IMR-90 (cell line): ENCODE data around the gene AKAP9. TPM values are rescaled to one million over a fixed set of nuclear protein-coding genes. Genes with fewer than 3 reads are reported as not detected.

ENCODE experiments used
- ATAC-seq: fragments of 200-7000 bp; cut with Tn5 transposase; 2 replicates; pipeline ENCODE4 v1.9.1; 2020; ENCODE audit warnings: low read depth, mild to moderate bottlenecking, moderate library complexity
- BruUV-seq: library from RNA; stranded (reverse); fragments of 400-500 nt; replicated peaks from 2 replicates; lab custom pipeline; 2021; lab: Mats Ljungman, UMichigan
- CTCF ChIA-PET: fragments of 300-600 bp; formaldehyde crosslinking; extraction: SDS; loops from one replicate; lab custom pipeline; 2021; ENCODE audit warnings: antibody characterized with exemption; lab: Yijun Ruan, JAX
- POLR2A ChIA-PET: fragments of 300-600 bp; sonication (Branson Sonifier 250); formaldehyde crosslinking; loops from one replicate; lab custom pipeline; 2022; ENCODE audit warnings: antibody characterized with exemption; ENCODE audit not compliant: unreplicated experiment; lab: Charles Lee
- DNase-seq: peaks from one replicate; pipeline ENCODE4 v3.0.0; 2013
- H2AFZ ChIP-seq: replicated peaks from 2 replicates; pipeline ENCODE3; 2013; ENCODE audit warnings: low read length, mild to moderate bottlenecking; ENCODE audit not compliant: poor library complexity
- H2AK5ac ChIP-seq: 2 replicates; pipeline ENCODE4 v1.6.1; 2013; ENCODE audit warnings: low read depth, low read length, inconsistent platforms
- H2AK9ac ChIP-seq: replicated peaks from 2 replicates; pipeline ENCODE3; 2013; ENCODE audit warnings: mild to moderate bottlenecking, low read depth, low read length, moderate library complexity; ENCODE audit not compliant: poor library complexity
- H2BK120ac ChIP-seq: 2 replicates; pipeline ENCODE4 v1.6.1; 2013; ENCODE audit warnings: low read depth, low read length, inconsistent platforms
- H2BK15ac ChIP-seq: 3 replicates; pipeline ENCODE4 v1.6.1; 2013; ENCODE audit warnings: low read depth, low read length, inconsistent platforms
- H2BK20ac ChIP-seq: 2 replicates; pipeline ENCODE4 v1.6.1; 2013; ENCODE audit warnings: low read depth, mild to moderate bottlenecking, inconsistent platforms, low read length, moderate library complexity
- H2BK5ac ChIP-seq: 2 replicates; pipeline ENCODE4 v1.6.1; 2013; ENCODE audit warnings: mild to moderate bottlenecking, low read depth, low read length, inconsistent platforms; ENCODE audit not compliant: poor library complexity, severe bottlenecking
- H3K14ac ChIP-seq: replicated peaks from 2 replicates; pipeline ENCODE4 v1.6.1; 2013; ENCODE audit warnings: low read depth, low read length, inconsistent platforms
- H3K18ac ChIP-seq: 2 replicates; pipeline ENCODE4 v1.6.1; 2013; ENCODE audit warnings: low read depth, low read length, control low read depth
- H3K23ac ChIP-seq: 2 replicates; pipeline ENCODE4 v1.6.1; 2013; ENCODE audit warnings: low read depth, low read length, inconsistent platforms
- H3K27ac ChIP-seq: 2 replicates; pipeline ENCODE4 v1.5.1; 2013; ENCODE audit warnings: mild to moderate bottlenecking, control low read depth, low read length; ENCODE audit not compliant: insufficient read depth
- H3K27me3 ChIP-seq: 2 replicates; pipeline ENCODE4 v1.6.1; 2013; ENCODE audit warnings: low read length; ENCODE audit not compliant: control insufficient read depth, insufficient read depth
- H3K36me3 ChIP-seq: 2 replicates; pipeline ENCODE4 v1.6.1; 2013; ENCODE audit warnings: low read length, mixed read lengths; ENCODE audit not compliant: control insufficient read depth, insufficient read depth
- H3K4ac ChIP-seq: 2 replicates; pipeline ENCODE4 v1.6.1; 2013; ENCODE audit warnings: low read depth, low read length, inconsistent platforms
- H3K4me1 ChIP-seq: 2 replicates; pipeline ENCODE4 v1.6.1; 2013; ENCODE audit warnings: low read length, mixed read lengths; ENCODE audit not compliant: control insufficient read depth, insufficient read depth
- H3K4me2 ChIP-seq: 2 replicates; pipeline ENCODE4 v1.6.1; 2013; ENCODE audit warnings: low read depth, mild to moderate bottlenecking, control low read depth, low read length, moderate library complexity
- H3K4me3 ChIP-seq: 2 replicates; pipeline ENCODE4 v1.5.1; 2013; ENCODE audit warnings: low read depth, mild to moderate bottlenecking, control low read depth, low read length, moderate library complexity; ENCODE audit not compliant: insufficient read depth
- H3K56ac ChIP-seq: 2 replicates; pipeline ENCODE4 v1.6.1; 2013; ENCODE audit warnings: low read length, inconsistent platforms; ENCODE audit not compliant: insufficient read depth; ENCODE audit errors: extremely low read depth
- H3K79me1 ChIP-seq, 2 experiments: 2 replicates each; pipeline ENCODE4 v1.6.1; 2013; ENCODE audit warnings: low read length in 2 of 2, inconsistent platforms in 1 of 2, low read depth in 1 of 2
- H3K9ac ChIP-seq: 2 replicates; pipeline ENCODE4 v1.6.1; 2013; ENCODE audit warnings: low read depth, low read length, control low read depth
- H3K9me1 ChIP-seq: 2 replicates; pipeline ENCODE4 v1.6.1; 2013; ENCODE audit warnings: low read length, inconsistent platforms; ENCODE audit not compliant: insufficient read depth
- H3K9me3 ChIP-seq: 2 replicates; pipeline ENCODE4 v1.6.1; 2013; ENCODE audit warnings: low read length; ENCODE audit not compliant: control insufficient read depth, insufficient read depth
- H4K20me1 ChIP-seq: 2 replicates; pipeline ENCODE4 v1.6.1; 2013; ENCODE audit warnings: low read length, inconsistent platforms; ENCODE audit not compliant: insufficient read depth
- H4K5ac ChIP-seq: 2 replicates; pipeline ENCODE4 v1.6.1; 2013; ENCODE audit warnings: mild to moderate bottlenecking, low read depth, low read length, control low read depth
- H4K8ac ChIP-seq, 2 experiments: 2 replicates each; pipeline ENCODE4 v1.6.1; 2013; ENCODE audit warnings: low read depth in 2 of 2, low read length in 2 of 2, control low read depth in 1 of 2, inconsistent platforms in 1 of 2
- H4K91ac ChIP-seq: 2 replicates; pipeline ENCODE4 v1.6.1; 2013; ENCODE audit warnings: low read depth, low read length, inconsistent platforms; ENCODE audit not compliant: insufficient read depth
- BHLHE40 ChIP-seq: fragments of 150-350 bp; IDR thresholded peaks from 2 replicates; pipeline ENCODE4 v1.6.1; 2016; ENCODE audit warnings: mild to moderate bottlenecking, low read depth, low read length
- CEBPB ChIP-seq: IDR thresholded peaks from 2 replicates; pipeline ENCODE4 v1.6.1; 2012; ENCODE audit warnings: low read depth, low read length, improper control_type of control experiment
- CHD1 ChIP-seq: IDR thresholded peaks from 2 replicates; pipeline ENCODE4 v1.6.1; 2012; ENCODE audit warnings: low read depth, low read length, improper control_type of control experiment
- FOS ChIP-seq: fragments of 150-350 bp; IDR thresholded peaks from 2 replicates; pipeline ENCODE4 v1.6.1; 2016; ENCODE audit warnings: low read depth, low read length
- MXI1 ChIP-seq: IDR thresholded peaks from 2 replicates; pipeline ENCODE4 v1.6.1; 2012; ENCODE audit warnings: low read depth, mild to moderate bottlenecking, low read length, moderate library complexity, borderline replicate concordance
- NFE2L2 ChIP-seq: fragments of 150-350 bp; IDR thresholded peaks from 2 replicates; pipeline ENCODE4 v1.6.1; 2016; ENCODE audit warnings: low read depth, mild to moderate bottlenecking, low read length
- POLR2A ChIP-seq: IDR thresholded peaks from 2 replicates; pipeline ENCODE4 v1.6.1; 2012; ENCODE audit warnings: mild to moderate bottlenecking, low read depth, low read length
- RFX5 ChIP-seq: IDR thresholded peaks from 2 replicates; pipeline ENCODE4 v1.8.0; 2012; ENCODE audit warnings: low read depth, mild to moderate bottlenecking, low read length, moderate library complexity
- WGBS, 2 experiments: methylation state at CpG; one replicate each; pipeline versions ENCODE4 v1.1.5 to v1.1.7; 2013; ENCODE audit warnings: missing lambda C conversion rate in 2 of 2; ENCODE audit not compliant: insufficient read length in 1 of 2; ENCODE audit errors: extremely low coverage in 2 of 2; 5-methylcytosine and 5-hydroxymethylcytosine counted together
- dilution Hi-C: fragments of 300-500 bp; cut with HindIII; formaldehyde crosslinking; loops from one replicate; pipeline ENCODE4 v1.14.3; 2018; ENCODE audit warnings: low sequenced_read_pairs; ENCODE audit not compliant: unreplicated experiment
- in situ Hi-C: fragments of 300-500 bp; cut with MboI; formaldehyde crosslinking; loops from 3 replicates; pipeline ENCODE4 v1.14.3; 2019; ENCODE audit warnings: low sequenced_read_pairs, inconsistent platforms, mixed read lengths
- intact Hi-C: fragments of 100-400 bp; cut with micrococcal nuclease; formaldehyde crosslinking; loops from 2 replicates; pipeline ENCODE4 v1.10.0; 2022
- polyA plus RNA-seq, 3 experiments: library from polyadenylated mRNA; depleted of rRNA; stranded (reverse); fragments of >200 nt; gene quantifications; 2 replicates each; pipeline ENCODE4 v1.2.3, GENCODE V29; 2012; ENCODE audit warnings: low replicate concordance in 1 of 3
- total RNA-seq: library from RNA; depleted of rRNA; stranded (reverse); fragments of >200 nt; gene quantifications from 2 replicates; pipeline ENCODE4 v1.2.3, GENCODE V29; 2012
- TF ChIP-seq, protein P1 (sequence below): fragments of 150-350 bp; IDR thresholded peaks from 2 replicates; pipeline ENCODE4 v1.6.1; 2017; ENCODE audit warnings: mild to moderate bottlenecking, antibody characterized with exemption, low read length, low read depth
- TF ChIP-seq, protein P2 (sequence below): fragments of 150-350 bp; IDR thresholded peaks from 2 replicates; pipeline ENCODE4 v1.6.1; 2016; ENCODE audit warnings: low read depth, mild to moderate bottlenecking, low read length, moderate library complexity, borderline replicate concordance

Gene AKAP9
- total and polyA plus RNA-seq, 2 of the 4 experiments (the other 2 are of a cell fraction), result 9.7 to 25.3 TPM

DNA sequence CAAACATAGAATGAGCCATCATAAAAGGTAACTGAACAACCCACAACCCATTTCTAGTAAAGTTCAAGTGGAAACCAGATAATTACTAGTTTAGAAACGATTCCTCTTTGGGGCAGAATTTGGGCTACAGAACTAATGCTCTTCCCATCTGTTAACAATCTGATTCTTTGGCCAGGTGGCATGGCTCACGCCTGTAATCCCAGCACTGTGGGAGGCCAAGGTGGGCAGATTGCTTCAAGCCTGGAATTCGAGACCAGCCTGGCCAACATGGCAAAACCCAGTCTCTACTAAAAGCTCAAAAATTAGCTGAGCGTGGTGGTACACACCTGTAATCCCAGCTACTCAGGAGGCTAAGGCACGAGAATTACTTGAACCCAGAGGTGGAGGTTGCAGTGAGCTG, 175.2 kb downstream of the AKAP9 start:
- Histone ChIP-seq H3K9me1 (no peaks in the 10 kb centered on the region; the same call in 1 of the 2 replicates), H4K5ac (no peak overlapping the region), H2BK20ac (no peak overlapping the region), H2BK15ac (no peak overlapping the region), H4K20me1 (0 out of 2 replicates have a peak, but pooled peaks cover 9% of the 10 kb centered on the region), H3K27me3 (no peaks in the 10 kb centered on the region), H3K4me2 (no peak overlapping the region), H3K27ac (no peak overlapping the region), H3K4me3 (no peak overlapping the region), H3K23ac (no peak overlapping the region), H4K91ac (no peak overlapping the region), H2BK5ac (no peak overlapping the region), H3K36me3 (peaks cover 12% of the 10 kb centered on the region), H3K4ac (no peak overlapping the region), H3K56ac (no peak overlapping the region), H2BK120ac (no peak overlapping the region), H3K4me1 (no peaks in the 10 kb centered on the region), H2AFZ (no peak overlapping the region), H3K14ac (no peak overlapping the region), H2AK5ac (no peak overlapping the region), H3K18ac (no peak overlapping the region), H4K8ac (no peak overlapping the region), H3K79me1 (peaks cover 4 to 15% of the 10 kb centered on the region in 2 experiments), H2AK9ac (no peak overlapping the region), H3K9ac (no peak overlapping the region), H3K9me3 (no peaks in the 10 kb centered on the region)
- CTCF ChIA-PET, result interaction anchor here (0.6 kb wide), 1 partner anchor 22 kb away, joined by 3 read pairs; no protein-coding TSS in a partner anchor
- no peak for TF ChIP-seq MXI1
- no peak for TF ChIP-seq NFE2L2
- TF ChIP-seq CHD1, result no peak
- TF ChIP-seq FOS, result no peak
- TF ChIP-seq, protein P1, sequence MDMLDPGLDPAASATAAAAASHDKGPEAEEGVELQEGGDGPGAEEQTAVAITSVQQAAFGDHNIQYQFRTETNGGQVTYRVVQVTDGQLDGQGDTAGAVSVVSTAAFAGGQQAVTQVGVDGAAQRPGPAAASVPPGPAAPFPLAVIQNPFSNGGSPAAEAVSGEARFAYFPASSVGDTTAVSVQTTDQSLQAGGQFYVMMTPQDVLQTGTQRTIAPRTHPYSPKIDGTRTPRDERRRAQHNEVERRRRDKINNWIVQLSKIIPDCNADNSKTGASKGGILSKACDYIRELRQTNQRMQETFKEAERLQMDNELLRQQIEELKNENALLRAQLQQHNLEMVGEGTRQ, result no peak
- TF ChIP-seq, protein P2, sequence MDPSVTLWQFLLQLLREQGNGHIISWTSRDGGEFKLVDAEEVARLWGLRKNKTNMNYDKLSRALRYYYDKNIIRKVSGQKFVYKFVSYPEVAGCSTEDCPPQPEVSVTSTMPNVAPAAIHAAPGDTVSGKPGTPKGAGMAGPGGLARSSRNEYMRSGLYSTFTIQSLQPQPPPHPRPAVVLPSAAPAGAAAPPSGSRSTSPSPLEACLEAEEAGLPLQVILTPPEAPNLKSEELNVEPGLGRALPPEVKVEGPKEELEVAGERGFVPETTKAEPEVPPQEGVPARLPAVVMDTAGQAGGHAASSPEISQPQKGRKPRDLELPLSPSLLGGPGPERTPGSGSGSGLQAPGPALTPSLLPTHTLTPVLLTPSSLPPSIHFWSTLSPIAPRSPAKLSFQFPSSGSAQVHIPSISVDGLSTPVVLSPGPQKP, result no peak
- no peak for TF ChIP-seq BHLHE40
- TF ChIP-seq POLR2A, result no peak
- no peak for TF ChIP-seq RFX5
- no peak for TF ChIP-seq CEBPB
- no peak for DNase-seq
- ATAC-seq, result no peak
- no CpG with 5 or more reads among the region's 5 CpGs for WGBS, 2 experiments
- intact Hi-C loops (no loop called here), dilution Hi-C loops (no loop called here), in situ Hi-C loops (no loop called here)
- no TSS peak for BruUV-seq
- POLR2A ChIA-PET, result no interaction called here
